ENCODE data around the gene GIMAP7.
"Not testable (repeated sequence)": the region's sequence is repeated elsewhere in the genome, so short reads cannot be mapped to it uniquely, and the experiment has no call there.

GIMAP7 gene

DNA sequence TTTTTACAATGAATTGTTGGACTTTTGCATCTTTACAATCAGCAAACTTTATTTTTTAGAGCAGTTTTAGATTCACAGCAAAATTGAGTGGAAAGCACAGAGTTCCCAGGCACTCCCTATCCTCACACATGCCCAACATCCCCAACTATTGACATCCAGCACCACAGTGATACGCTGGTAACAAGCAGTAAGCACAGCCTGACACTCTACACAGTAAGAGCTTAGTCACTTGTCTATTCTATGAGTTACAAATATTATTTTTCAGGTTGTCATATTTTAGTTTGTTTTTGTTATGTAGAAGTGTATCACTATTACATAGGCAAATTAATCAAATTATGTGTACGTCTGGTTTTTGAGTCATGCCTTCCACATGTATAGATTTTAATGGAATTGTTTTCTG lies 27.0 kb upstream of the GIMAP7 start:
- TF ChIP-seq, protein P1, sequence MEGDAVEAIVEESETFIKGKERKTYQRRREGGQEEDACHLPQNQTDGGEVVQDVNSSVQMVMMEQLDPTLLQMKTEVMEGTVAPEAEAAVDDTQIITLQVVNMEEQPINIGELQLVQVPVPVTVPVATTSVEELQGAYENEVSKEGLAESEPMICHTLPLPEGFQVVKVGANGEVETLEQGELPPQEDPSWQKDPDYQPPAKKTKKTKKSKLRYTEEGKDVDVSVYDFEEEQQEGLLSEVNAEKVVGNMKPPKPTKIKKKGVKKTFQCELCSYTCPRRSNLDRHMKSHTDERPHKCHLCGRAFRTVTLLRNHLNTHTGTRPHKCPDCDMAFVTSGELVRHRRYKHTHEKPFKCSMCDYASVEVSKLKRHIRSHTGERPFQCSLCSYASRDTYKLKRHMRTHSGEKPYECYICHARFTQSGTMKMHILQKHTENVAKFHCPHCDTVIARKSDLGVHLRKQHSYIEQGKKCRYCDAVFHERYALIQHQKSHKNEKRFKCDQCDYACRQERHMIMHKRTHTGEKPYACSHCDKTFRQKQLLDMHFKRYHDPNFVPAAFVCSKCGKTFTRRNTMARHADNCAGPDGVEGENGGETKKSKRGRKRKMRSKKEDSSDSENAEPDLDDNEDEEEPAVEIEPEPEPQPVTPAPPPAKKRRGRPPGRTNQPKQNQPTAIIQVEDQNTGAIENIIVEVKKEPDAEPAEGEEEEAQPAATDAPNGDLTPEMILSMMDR (IDR thresholded peaks at IDR 0.05), result no peak
- Histone ChIP-seq H3K4me3 (no peak overlapping the region), H3K27ac (no peak overlapping the region)
- DNase-seq (ENCODE audit: low spot score), result no peak

DNA sequence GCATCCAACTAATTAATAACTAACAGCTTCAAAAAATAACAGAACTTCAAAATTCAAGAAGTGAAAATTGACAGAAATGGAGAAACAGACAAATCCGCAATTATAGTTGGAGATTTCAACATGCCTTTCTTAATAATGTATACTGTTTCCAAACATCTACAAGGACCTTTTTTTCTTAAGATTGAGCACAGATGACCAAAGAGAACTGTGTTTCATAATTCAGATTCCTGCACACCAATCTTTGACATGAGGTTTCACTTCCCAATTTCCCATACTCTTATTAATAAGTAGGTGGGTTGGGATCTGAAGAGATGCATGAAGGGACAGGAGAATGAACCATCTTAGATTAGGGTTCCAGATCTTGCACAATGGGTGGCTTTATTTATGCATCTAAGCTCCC lies 24.9 kb upstream of the GIMAP7 start:
- TF ChIP-seq, protein P1 (IDR thresholded peaks at IDR 0.05), result no peak
- Histone ChIP-seq H3K4me3 (no peak overlapping the region), H3K27ac (no peak overlapping the region)
- DNase-seq (ENCODE audit: low spot score), result no peak

DNA sequence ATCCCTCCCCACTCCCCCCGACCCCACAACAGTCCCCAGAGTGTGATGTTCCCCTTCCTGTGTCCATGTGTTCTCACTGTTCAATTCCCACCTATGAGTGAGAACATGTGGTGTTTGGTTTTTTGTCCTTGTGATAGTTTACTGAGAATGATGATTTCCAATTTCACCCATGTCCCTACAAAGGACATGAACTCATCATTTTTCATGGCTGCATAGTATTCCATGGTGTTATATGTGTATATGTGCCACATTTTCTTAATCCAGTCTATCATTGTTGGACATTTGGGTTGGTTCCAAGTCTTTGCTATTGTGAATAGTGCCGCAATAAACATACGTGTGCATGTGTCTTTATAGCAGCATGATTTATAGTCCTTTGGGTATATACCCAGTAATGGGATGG lies 21.2 kb upstream of the GIMAP7 start:
- DNase-seq (ENCODE audit: low spot score); H3K27ac ChIP-seq; H3K4me3 ChIP-seq: not testable (repeated sequence)

DNA sequence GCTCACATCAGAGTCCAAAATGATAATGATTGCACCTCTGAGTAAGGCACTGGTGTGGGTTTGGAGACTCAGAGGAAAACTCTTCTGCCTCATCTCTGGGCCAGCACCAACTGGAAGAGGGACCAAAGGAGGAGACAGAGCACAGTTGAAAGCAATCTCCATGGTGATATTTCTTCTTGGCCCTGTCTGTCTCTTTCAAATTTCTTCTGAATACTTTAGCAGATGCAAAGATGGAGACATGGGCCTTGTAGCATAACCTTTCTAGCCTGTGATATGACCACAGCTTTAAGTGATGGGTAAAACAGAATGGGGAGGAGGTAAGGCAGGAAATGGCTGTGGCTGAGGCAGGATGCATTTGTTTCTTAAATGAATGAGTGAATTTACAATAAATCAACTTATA lies 12.2 kb upstream of the GIMAP7 start:
- TF ChIP-seq, protein P1 (IDR thresholded peaks at IDR 0.05), result no peak
- no peak overlapping the region for H3K27ac ChIP-seq
- no peak overlapping the region for H3K4me3 ChIP-seq
- DNase-seq (ENCODE audit: low spot score), result no peak

DNA sequence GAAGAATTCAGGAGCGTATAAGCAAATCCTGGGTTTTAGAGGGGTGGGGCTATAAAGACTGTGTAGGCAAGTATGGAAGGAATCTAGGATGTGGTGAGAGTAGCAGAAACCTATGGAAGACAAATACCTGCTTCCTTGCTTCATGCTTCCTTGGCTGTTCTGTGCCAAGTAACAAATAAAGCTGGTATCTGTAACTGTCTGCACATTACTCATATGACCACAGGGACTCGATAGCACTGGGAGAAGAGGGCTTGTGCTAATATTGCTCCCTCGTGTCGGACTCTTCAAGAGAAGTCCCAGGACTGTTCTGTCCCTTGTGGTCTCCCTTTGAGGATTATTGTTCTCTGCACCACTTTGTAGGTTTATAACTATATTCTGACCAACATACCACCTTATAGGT lies 11.5 kb upstream of the GIMAP7 start:
- TF ChIP-seq, protein P1 (IDR thresholded peaks at IDR 0.05), result no peak
- H3K27ac ChIP-seq, result no peak overlapping the region
- H3K4me3 ChIP-seq, result no peak overlapping the region
- DNase-seq (ENCODE audit: low spot score), result no peak

DNA sequence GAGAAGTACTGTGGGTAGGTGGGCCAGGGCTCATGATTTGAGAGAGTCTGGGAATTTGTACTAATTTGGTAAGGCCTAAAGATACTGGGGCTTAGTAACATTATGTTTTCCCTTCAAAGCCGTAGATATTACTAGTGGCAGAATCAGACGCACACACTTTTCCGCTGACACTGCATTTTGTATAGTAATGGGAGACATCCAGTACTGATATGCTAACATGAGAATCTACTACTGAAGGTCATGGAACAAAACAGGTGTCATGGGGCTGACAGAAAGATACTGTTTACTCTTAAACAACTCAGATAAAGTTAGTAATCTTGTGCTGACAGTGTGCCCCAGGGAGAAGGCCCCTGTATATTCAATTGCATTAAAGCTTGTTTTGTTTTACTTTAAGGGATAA lies 11.1 kb upstream of the GIMAP7 start:
- TF ChIP-seq, protein P1 (IDR thresholded peaks at IDR 0.05), result no peak
- Histone ChIP-seq H3K27ac (no peak overlapping the region), H3K4me3 (no peak overlapping the region)
- no peak for DNase-seq (ENCODE audit: low spot score)

DNA sequence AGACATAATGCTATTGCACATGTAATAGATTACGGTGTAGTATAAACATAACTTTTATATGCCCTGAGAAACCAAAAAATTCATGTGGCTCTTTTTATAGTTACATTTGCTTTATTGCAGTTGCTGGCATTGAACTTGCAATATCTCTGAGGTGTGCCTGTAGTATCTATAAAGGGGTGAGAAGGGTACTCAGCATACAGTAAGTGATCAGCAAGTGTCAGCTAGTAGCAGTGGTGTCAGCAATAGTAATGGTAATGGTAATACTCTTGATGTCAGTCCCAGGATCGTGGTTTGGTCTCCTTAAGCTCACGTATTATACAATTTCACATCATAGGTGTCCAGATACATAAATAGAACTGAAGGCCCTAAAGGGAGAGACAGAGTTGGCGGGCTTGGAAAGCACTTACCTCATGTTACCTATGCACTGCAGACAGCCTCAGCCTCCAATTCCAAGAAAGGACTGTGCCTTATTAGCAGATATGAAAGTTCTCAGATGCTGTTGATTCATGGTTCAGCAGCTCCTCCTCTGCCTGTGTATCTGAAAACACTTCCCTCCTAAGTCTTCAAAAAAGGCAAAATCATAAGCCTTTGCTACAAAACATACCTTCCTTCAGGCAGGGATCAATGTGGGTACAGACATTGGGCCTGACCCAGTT lies 6.6 kb upstream of the GIMAP7 start:
- TF ChIP-seq, protein P1 (IDR thresholded peaks at IDR 0.05), result no peak
- H3K4me3 ChIP-seq, result no peak overlapping the region
- H3K27ac ChIP-seq, result no peak overlapping the region
- no peak for DNase-seq (ENCODE audit: low spot score)

Data from coronary artery (tissue), 2 donors.